IMR-90 (cell line): ENCODE results near the gene MTG1.

Source experiments
- MAFK ChIP-seq: IDR thresholded peaks from 2 replicates; pipeline ENCODE4 v1.6.1; 2012; ENCODE audit warnings: low read depth, low read length, improper control_type of control experiment
- POLR2A ChIP-seq: IDR thresholded peaks from 2 replicates; pipeline ENCODE4 v1.6.1; 2012; ENCODE audit warnings: mild to moderate bottlenecking, low read depth, low read length
- RAD21 ChIP-seq: IDR thresholded peaks from 2 replicates; pipeline ENCODE4 v1.6.1; 2012; ENCODE audit warnings: low read length, improper control_type of control experiment
- RCOR1 ChIP-seq: IDR thresholded peaks from 2 replicates; pipeline ENCODE4 v1.6.1; 2012; ENCODE audit warnings: mild to moderate bottlenecking, low read length, improper control_type of control experiment; ENCODE audit not compliant: insufficient replicate concordance
- SMC3 ChIP-seq: fragments of 150-350 bp; IDR thresholded peaks from 2 replicates; pipeline ENCODE4 v1.6.1; 2016; ENCODE audit warnings: low read depth, mild to moderate bottlenecking, antibody characterized with exemption, low read length, moderate library complexity
- USF2 ChIP-seq: fragments of 150-350 bp; IDR thresholded peaks from 2 replicates; pipeline ENCODE4 v1.6.1; 2017; ENCODE audit warnings: mild to moderate bottlenecking, antibody characterized with exemption, low read length, low read depth
- TF ChIP-seq, protein P1 (sequence below): conservative IDR thresholded peaks from 2 replicates; pipeline ENCODE4 v1.5.1; 2012; ENCODE audit warnings: mild to moderate bottlenecking, low read depth, low read length, improper control_type of control experiment

DNA sequence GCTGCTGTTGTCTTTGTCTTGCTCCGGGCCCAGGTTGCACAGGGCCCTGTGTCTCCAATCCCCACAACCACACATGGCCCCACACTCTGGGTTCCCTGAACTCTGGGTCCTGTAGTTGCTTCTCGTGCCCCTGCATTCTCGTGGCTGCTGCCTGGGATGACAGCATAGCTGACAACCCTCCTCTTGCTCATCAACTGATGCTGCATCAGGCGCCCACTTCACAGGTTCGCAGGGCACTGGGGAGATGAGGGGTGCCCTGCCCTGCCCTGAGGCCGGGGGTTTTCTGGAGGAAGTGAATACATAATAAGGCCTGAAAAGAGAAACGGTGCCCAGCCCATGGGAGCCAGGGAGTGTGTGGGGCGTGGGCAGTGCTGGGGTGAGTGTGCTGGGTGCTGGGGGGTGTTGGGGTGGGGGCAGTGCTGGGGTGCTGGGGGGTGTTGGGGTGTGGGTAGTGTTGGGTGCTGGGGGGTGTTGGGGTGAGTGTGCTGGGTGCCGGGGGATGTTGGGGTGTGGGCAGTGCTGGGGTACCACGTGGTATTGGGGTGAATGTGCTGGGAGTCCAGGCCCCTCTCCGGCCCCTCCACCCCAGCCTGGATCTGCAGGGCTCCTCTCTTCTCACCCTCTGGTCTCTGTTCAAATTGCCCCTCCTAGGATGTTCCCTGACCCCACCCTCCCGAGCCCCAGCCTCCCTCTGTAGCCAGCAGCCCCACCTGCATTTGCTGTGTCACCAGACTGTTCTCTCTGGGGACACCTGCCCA lies 2.0 kb upstream of the MTG1 start:
- TF ChIP-seq, protein P1, sequence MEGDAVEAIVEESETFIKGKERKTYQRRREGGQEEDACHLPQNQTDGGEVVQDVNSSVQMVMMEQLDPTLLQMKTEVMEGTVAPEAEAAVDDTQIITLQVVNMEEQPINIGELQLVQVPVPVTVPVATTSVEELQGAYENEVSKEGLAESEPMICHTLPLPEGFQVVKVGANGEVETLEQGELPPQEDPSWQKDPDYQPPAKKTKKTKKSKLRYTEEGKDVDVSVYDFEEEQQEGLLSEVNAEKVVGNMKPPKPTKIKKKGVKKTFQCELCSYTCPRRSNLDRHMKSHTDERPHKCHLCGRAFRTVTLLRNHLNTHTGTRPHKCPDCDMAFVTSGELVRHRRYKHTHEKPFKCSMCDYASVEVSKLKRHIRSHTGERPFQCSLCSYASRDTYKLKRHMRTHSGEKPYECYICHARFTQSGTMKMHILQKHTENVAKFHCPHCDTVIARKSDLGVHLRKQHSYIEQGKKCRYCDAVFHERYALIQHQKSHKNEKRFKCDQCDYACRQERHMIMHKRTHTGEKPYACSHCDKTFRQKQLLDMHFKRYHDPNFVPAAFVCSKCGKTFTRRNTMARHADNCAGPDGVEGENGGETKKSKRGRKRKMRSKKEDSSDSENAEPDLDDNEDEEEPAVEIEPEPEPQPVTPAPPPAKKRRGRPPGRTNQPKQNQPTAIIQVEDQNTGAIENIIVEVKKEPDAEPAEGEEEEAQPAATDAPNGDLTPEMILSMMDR, result no peak
- TF ChIP-seq SMC3, result no peak
- TF ChIP-seq RCOR1, result no peak
- TF ChIP-seq USF2, result no peak
- no peak for TF ChIP-seq POLR2A
- no peak for TF ChIP-seq RAD21
- no peak for TF ChIP-seq MAFK
